NCI-H345 (cell line): Measurements from ENCODE around the gene LMF1.
A peak's percentile ranks its signal among the peaks of the same experiment; 100 is the strongest.
"Not testable (repeated sequence)": the region's sequence is repeated elsewhere in the genome, so short reads cannot be mapped to it uniquely, and the experiment has no call there.

ENCODE experiments used
- DNase-seq: peaks from one replicate; lab custom pipeline; 2025; lab: John Stamatoyannopoulos, UW

Gene LMF1

DNA sequence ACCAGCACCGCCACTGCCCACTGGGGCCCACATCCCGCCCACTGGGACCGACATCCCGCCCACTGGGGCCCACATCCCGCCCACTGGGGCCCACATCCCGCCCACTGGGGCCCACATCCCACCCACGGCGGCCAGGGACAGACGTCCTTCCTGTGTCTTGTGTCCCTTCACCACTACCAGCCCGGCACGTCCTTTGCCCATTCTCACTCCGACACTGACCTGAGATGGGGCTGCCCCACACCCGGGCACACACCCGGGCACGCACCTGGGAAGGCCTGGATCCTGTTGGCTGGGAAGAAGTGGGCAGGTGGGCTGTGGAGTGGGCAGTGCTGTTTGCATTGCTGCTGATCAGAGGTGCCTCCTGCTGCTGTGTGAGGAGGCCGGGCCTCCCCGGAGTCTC lies 141.9 kb downstream of the LMF1 start:
- DNase-seq: no peak

DNA sequence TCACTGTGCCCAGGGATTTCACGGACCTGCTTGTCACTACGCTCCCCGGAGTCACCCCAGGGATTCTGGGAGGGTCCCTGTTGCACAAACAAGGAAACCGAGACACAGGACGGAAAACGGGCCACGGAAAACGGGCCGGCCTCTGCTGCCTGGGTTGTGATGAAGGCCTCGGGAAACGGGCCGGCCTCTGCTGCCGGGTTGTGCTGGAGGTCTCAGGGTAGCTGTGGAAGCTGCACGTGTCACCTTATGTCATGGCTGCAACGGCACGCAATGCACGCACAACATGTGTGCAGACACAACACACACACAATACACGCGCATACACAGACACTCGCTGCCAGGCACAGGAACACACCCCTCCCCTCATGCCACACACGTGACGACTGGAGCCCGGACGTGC lies 143.3 kb downstream of the LMF1 start:
- DNase-seq: no peak

DNA sequence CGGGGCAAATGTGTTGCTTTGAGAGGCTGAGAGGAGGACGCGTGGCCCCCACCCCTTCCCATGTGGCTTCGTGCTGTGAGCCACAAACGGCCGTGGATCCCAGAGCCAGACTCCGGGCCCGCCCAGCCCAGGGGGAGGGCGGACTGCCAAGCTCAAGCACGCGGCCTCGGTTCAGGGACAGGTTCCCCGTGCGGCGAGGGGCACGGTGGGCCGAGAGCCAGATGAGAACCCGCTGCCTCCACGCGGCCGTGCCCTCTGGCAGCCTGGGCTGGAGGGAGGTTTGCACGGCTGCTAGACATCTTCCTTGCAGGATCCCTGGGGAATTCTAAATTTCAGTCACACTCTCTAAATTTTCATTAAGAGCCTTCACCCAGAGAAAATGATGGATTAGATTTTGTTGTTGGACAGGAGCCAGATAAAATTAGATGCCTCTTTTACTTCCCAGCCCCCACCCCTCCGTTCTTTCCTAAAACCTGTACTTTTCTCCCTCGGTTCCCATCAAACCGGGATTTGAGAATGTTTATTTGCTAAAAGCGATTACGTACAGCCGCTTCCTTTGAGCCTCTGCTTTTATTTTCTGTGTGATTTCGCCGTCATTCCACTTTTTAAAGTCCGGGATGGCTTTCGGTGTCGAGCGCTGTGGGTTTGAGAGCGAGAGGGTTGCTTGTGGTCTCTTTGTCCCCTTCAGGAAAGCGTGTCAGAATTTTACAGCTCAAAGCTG lies 145.3 kb downstream of the LMF1 start:
- peak; percentile 57 for DNase-seq

DNA sequence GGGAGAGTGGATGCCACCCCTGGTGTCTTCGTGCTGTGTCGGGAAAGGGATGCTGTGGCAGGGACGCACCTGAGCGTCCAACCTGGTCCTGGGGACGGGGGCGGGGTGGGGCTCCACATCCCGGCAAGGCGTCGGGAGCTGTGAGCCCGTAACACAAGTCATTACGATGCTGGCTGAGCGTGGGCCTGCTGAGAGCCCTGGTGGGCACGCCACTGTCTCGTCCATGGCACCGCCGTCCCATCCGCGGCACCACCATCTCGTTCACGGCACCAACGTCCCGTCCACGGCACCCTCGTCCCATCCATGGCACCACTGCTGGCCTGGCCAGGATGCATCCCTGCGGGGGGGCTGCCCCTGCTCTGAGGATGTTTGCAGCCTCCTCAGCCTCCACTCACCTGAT lies 146.2 kb downstream of the LMF1 start:
- DNase-seq: no peak

DNA sequence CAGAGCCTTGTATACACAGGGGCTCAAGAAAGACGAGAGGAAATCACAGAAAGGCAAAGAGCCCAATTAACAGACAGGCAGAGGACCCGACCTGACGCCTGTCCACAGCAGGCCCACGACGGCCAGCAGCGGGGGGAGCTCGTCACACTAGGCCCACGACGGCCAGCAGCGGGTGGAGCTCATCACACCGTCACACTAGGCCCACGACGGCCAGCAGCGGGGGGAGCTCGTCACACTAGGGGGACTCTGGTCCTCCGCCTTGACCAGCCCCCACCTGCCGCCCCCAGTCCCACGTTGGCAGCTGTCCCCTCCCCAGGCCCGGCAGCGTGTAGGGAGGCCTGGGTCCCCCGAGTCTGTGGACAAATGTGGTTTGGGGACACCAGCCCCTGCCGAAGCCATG lies 146.6 kb downstream of the LMF1 start:
- no peak for DNase-seq

DNA sequence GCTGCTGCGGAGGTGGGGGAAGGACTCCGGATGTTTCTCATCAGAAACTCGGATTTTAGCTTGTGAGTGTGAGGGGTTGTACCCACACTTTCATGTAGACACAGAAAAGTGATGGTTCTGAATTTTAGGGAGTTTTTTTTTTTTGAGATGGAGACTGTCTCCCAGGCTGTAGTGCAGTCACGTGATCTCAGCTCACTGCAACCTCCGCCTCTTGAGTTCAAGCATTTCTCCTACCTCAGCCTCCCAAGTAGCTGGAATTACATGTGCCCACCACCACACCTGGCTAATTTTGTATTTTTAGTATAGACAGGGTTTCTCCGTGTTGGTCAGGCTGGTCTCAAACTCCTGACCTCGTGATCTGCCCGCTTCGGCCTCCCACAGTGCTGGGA lies 147.9 kb downstream of the LMF1 start:
- DNase-seq: no peak

DNA sequence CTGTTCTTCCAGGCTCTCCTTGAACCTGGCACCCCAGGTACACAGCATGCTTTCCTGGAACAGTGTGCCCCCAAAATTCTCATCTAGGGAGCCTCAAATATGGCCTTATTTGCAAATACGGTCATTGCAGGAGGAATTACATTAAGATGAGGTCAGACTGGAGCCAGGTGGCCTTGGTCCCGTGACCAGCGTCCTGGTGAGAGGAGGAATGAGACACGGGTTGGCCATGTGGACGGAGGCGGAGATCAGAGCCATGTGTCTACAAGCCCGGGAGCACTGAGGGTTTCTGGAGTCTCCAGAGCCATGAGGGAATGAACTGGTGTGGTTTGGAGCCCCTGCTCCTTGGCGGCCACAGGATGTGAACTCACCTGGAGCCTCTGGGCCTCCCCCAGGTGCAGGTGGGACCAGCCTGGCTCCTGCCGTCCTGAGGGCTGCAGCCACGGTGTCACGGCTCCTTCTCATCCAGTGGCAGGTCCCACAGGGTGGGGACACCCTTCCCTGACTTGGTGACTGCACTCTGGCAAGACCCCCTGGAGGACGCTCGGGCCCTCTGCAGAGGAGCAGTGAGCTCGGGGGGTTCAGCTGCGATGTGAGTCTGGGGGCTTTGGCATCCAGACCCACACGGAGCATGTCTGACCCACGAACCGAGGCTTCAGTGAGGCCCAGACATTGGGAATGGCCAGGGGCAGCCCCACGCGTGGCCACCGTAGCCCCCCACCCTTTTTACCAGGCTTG lies 148.4 kb downstream of the LMF1 start:
- DNase-seq: no peak

DNA sequence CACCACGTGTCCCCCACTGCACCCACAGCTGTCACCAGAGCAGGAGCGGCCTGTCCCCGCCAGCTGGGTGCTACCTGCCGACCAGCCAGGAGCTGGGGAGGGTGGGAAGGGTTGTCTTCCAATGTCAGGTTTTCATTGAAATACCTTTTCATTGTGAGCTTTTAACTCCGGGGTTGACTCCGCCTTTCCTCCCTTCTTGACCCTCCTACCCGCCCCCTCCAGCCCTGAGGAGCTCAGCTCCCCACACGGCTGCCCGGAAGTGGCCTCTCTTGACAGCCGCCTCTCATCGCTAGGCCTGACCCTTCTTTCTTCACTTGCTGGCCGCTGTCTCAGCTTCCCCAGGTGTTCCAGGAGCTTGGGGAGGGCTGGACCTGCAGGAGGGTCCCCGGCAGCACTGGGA lies 149.0 kb downstream of the LMF1 start:
- DNase-seq: no peak

DNA sequence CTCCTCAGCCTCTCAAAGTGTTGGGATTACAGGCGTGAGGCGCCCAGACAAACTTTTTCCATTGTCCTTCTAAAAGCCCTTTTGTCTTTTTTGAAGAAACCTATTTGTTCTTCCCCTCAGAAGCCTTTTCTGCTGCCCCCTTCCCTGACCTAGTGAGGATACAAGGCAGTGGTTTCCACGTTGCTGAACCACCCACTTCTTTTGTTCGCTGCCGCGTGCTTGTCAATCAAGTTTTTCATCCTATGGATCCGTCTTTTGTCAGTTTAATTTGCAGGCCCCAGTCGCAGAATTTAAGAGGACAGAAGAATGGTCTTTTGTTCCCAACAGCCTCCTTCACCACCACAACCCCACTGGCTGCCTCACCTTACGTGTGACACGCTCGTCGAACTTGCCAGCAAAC lies 150.0 kb downstream of the LMF1 start:
- no peak for DNase-seq

DNA sequence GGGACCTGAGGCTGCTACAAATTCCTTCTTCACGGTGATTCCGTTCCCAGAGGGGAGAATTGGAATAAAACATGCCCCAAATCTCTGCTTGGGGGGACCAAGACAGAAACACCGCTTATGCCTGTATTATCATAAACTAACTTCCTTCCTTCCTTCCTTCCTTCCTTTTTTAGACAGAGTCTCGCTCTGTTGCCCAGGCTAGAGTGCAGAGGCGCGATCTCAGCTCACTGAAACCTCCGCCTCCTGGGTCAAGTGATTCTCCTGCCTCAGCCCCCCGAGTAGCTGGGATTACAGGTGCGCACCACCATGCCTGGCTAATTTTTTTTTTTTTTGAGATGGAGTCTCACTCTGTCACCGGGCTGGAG lies 150.8 kb downstream of the LMF1 start:
- DNase-seq: not testable (repeated sequence)

DNA sequence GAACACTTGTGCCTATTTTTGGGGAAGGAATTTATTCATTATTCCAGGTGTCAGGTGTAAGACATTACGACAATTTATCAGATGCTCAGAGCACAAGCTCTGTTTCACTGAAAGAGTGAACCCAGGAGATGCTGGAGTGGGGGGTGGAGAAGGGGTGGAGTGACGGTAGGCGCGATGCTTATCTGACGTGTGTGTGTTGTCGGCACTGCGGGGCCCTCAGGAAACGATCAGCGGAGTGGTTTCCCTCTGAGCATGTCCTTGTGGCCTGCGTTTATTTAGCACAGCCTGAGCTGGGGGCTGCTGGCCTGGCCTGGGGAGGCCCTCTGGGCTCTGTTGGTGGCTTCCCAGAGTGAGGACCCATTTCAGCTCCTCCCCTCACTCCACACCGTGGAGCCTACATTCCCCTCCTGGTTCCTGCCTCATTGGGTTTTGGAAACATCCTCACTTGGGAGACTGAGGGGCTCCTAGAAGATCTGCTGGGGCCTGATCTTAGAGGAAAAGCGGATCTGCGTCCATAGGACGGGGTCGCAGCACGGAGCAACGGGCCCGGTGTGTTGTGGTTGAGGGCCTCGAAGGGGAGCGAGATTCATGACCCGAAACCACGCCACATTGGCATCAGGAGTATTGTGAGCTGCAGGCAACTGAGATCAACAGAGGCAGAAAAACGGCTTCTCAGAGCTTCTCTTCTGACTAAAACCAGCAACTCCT lies 151.3 kb downstream of the LMF1 start:
- DNase-seq: no peak

DNA sequence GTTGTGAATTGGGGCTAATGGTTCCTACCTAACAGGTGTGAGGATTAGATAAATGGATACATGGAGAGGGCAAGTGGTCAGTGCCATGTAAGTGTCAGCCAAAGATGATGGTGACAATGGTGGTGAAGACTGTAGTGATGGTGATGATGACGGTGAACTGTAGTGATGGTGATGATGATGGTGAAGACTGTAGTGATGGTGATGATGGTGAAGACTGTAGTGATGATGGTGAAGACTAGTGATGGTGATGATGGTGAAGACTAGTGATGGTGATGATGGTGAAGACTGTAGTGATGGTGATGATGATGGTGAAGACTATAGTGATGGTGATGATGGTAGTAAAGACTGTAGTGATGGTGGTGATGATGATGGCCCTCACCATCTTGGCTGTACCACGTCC lies 152.2 kb downstream of the LMF1 start:
- no peak for DNase-seq

DNA sequence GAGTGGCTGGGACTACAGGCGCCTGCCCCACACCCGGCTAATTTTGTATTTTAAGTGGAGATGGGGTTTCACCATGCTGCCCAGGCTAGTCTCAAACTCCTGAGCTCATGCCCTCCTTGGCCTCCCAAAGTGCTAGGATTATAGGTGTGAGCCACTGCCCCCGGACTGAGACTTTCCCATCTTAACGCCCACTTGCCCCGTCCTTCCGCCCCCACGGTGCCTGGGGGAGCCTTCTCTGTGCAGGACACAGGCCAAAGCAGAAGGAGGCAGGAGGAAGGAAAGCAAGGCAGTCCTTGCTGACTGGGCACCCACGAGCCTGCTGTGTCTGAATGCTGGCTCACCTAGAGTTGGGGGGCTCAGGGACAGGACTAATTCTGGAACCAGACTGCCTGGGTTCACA lies 152.7 kb downstream of the LMF1 start:
- DNase-seq: no peak

DNA sequence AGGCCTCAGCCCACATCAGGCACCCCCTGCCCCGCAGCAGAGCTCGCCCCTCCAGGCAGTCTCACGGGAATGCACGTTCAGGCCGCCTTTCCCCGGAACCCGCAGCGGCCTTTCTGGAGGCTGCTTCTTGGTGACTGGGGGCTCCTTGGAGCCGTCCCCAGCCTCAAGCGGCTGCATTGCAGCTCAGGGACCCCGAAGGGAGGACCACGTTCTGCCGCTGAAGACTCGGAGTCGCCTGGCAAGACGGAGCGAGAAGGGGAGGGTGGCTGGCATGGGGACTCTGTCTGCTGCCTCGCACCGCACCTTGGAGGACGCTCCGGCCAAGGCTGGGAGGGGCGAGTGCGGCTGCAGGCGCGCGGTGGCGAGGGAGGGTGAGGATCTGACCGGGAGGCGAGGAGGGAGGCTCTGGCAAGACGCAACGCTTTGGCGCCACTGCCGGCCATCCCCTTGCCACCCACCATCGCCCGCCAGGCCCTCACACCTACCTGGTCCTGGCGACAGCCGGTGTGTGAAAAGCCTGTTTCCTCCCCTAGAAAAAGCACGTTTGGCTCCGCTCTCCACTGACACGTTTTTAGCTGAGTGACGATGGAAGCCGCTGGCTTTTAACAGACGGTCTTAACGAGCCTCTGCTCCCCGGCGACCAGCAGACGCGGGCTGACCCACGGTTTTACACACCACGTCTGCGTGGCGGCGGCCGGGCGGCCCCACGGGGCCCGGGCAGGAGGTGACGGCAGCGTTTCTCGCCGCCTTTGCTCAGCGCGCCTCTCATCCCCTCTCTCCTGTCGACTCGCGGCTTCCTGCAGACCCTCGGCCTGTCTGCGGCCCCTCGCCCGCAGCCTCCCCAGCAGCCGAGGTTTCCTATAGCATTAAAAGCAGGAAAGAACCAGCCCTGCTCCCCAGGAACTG lies 153.5 kb downstream of the LMF1 start:
- DNase-seq: no peak

DNA sequence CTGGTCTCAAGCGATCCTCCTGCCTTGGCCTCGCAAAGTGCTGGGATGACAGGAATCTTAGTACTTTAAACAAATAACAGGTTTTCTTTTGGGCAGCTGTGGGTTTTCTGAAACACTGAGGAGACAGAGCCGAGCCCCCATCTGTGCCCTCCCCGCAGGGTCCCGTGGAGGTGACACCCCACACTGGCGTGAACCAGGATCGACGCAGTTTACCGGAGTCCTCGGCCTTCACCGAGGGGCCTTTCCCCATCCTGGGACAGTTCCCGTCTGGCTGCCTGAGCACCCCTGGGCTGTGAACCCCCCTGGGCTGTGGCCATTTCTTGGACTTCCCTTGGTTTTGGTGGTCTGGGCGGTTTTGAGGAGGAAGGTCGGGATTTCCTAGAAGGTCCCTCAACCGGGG lies 154.9 kb downstream of the LMF1 start:
- no peak for DNase-seq

DNA sequence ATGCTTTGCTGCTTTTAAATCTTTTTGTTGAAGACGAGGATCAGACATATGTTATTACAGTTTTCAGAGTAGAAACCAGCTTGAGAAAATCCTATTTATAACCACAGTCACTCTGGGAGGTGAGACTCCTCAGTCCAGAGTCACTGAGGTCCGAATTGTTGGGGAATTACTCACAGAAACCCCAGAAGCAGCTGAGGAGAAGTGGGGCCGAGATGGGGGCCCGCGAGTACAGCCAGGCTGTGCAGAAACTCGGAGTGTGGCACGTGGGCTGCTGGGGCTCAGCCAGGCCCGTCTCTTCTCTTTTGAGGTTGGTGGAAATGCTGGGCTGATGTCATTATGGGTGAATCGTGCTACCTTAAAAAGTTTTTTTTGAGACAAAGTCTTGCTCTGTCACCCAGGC lies 155.8 kb downstream of the LMF1 start:
- no peak for DNase-seq

DNA sequence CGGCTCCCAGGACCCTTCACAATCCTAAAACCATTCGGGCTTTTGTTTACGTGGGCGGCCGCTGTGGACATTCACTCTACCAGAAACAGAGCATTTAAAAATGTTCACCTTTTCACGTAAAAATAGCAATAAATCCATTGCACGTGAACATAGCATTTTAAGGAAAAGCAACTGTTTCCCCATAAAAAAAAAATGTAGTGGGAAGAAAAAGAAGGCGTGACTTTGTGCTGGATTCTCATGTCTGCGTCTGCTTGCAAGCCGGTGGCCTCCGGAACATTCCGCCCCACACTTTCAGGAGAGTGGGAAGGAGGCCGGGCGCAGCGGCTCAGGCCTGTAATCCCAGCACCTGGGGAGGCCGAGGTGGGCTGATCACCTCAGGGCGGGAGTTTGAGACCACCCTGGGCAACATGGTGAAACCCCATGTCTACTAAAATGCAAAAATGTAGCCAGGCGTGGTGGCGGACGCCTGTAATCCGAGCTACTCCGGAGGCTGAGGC lies 156.8 kb downstream of the LMF1 start:
- no peak for DNase-seq

DNA sequence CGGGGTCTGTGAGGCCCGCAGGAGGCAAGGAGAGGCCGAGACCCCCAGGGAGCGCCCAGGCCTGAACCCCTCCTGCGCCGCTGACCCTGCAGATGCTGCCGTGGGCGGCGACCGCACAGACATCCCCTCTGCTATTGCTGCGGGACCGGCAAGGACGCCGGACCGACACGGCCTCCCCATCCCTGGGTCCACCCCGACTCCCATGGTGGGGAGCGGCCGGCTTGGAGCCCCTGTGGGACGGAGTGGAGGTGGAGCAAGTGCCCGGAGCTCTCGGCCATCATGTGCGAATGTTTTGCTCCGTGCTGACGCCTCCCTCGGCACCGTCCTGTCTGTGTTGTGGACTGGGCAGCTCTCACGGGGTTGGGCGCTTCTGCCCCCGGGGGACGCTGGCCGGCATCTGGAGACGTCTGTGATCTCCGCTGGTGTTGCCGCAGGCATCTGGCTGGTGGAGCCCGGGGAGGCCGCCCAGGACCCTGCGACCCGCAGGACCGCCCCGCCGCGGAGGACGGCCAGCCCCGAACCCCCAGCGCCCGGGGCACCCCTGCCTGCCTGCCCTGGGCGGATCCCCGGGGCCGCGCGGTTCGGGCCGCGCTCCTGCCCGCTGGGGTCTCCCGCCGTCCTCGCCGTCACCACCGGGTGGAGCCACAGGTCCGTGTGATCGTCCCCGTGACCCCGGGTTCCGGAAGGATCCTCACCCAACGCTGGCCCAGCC lies 157.4 kb downstream of the LMF1 start:
- DNase-seq: peak; percentile 51

DNA sequence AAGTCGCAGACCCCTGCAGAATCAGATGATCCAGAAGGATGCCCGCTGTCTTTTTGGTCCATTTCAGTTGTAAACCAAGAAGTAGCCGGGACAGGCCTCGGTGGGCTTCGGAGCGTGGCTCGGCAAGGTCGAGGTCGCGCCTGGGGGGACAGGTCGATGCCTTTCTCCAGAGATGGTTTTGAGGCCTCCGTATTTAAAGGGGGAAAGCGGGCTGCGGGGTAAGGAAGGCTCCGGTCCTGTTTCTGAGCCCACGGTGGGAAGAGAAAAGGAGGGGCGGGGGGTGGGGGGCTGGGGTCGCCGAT lies 162.7 kb downstream of the LMF1 start:
- DNase-seq: no peak

DNA sequence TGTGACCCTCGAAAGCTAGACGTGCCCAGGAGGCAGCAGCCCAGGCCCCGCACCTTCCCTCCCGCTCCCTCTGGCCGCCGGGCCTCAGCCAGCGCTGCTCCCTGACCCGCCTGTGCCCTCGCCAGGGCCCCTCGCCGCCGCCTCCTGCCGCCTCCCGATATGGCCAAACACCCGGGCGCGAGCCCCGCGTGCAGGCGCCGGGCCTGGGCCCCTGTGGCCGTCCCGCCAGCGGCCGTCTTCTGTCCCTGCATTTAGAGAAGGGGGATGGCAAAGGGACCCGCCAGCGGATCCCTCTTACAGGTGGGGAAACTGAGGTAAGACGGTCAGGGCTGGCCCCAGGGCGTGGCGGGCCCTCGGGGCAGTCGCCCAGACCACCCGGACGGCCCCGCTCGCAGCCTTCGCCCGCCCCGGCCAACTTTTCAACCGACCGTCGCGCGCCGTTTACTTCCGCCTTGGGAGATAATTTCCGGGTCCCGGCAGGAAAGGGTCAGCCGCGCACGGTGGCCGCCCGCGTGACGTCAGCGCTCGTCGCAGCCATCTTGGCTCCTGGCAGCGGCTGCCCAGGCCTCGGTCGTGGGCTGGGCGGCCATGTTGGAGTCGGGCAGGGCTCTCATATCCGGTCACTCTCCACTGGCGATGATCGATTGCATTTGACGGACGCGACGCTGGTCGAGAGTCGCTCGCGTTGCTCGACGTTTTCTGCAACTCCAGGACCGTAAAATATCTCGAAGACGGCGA lies 163.3 kb downstream of the LMF1 start:
- DNase-seq: peak; percentile 84

DNA sequence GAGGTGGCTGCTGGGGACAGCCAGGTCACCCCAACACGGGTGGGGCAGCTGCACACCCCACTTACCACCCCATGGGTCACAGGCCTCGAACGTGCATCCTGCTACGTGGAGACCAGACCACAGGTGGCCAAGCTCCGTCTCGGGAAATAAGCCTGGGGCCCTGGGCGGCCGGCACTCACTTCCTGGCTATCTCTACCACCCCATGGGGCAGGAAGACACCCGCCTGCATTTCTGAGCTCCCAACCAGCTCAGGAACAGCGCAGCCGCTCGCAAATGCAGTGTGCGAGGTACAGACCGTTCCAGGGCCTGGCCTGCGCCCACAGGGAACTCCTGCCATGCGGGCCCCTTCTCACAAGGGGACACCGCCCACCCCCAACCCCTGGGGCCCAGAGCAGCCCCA lies 165.3 kb downstream of the LMF1 start:
- DNase-seq: no peak
